ENCODE measurements around the gene RAB37. TPM values are rescaled to one million over a fixed set of nuclear protein-coding genes. Genes with fewer than 3 reads are reported as not detected.

RAB37 gene
- total and polyA plus RNA-seq, 12 donors: 0.39 to 6.6 (median 2.7) TPM

- no peaks in the 10 kb centered on the region for H3K4me1 ChIP-seq (replicated peaks in 1 of 2)
- no peaks in the 10 kb centered on the region for H3K27me3 ChIP-seq
- 63 to 79% (median 69%) methylated on average over 16 of the region's 16 CpGs for WGBS, 4 donors
- no peaks in the 10 kb centered on the region for H3K9me3 ChIP-seq (replicated peaks in 1 of 3)
- TF ChIP-seq POLR2A (IDR thresholded peaks at IDR 0.05) (no peak), CTCF (IDR thresholded peaks at IDR 0.05) (no peak)
- no peak overlapping the region for H3K4me3 ChIP-seq
- intact Hi-C loops (cut with DNase I): no loop called here
- peak in 1 of 7 donors; percentile 60 for DNase-seq
- H3K36me3 ChIP-seq (replicated peaks in 1 of 2): no peaks in the 10 kb centered on the region
- no peak overlapping the region for H3K27ac ChIP-seq
Measured at GRCh38 chr17:74786431-74787055, 49.5 kb downstream of the RAB37 start.

GRCh38 chr17:74790161-74791058, 53.4 kb downstream of the RAB37 start:
- intact Hi-C loops (cut with DNase I): loop anchor here (5.0 to 10.0 kb wide), 3 partner anchors 72 to 167 kb away; no protein-coding TSS in a partner anchor
- no peak for DNase-seq
- Histone ChIP-seq H3K27ac (no peak overlapping the region), H3K4me1 (replicated peaks in 1 of 2) (no peaks in the 10 kb centered on the region), H3K27me3 (no peaks in the 10 kb centered on the region), H3K36me3 (replicated peaks in 1 of 2) (peaks cover 0 to 23% of the 10 kb centered on the region in 2 donors), H3K9me3 (replicated peaks in 1 of 3) (no peaks in the 10 kb centered on the region), H3K4me3 (no peak overlapping the region)
- TF ChIP-seq POLR2A (IDR thresholded peaks at IDR 0.05) (no peak), CTCF (IDR thresholded peaks at IDR 0.05) (no peak)
- WGBS, 4 donors: 77 to 83% (median 77%) methylated on average over 16 to 21 of the region's 21 CpGs

- H3K9me3 ChIP-seq (replicated peaks in 1 of 3): no peaks in the 10 kb centered on the region
- no peaks in the 10 kb centered on the region for H3K27me3 ChIP-seq
- WGBS, 4 donors: 88 to 95% (median 92%) methylated on average over 11 to 12 of the region's 12 CpGs
- no peaks in the 10 kb centered on the region for H3K4me1 ChIP-seq (replicated peaks in 1 of 2)
- intact Hi-C loops (cut with DNase I): loop anchor here (2.0 to 10.0 kb wide), 5 partner anchors 44 to 165 kb away; no protein-coding TSS in a partner anchor
- no peak overlapping the region for H3K27ac ChIP-seq
- TF ChIP-seq CTCF (IDR thresholded peaks at IDR 0.05) (no peak), POLR2A (IDR thresholded peaks at IDR 0.05) (no peak)
- H3K36me3 ChIP-seq (replicated peaks in 1 of 2): peaks cover 0 to 37% of the 10 kb centered on the region in 2 donors
- DNase-seq: no peak
- H3K4me3 ChIP-seq: no peak overlapping the region
Measured at GRCh38 chr17:74792586-74793105, 55.6 kb downstream of the RAB37 start.

Measured in adrenal gland (tissue), 12 donors.